ENCODE measurements around the gene DNMBP.
"Not testable (repeated sequence)": the region's sequence is repeated elsewhere in the genome, so short reads cannot be mapped to it uniquely, and the experiment has no call there.

DNA sequence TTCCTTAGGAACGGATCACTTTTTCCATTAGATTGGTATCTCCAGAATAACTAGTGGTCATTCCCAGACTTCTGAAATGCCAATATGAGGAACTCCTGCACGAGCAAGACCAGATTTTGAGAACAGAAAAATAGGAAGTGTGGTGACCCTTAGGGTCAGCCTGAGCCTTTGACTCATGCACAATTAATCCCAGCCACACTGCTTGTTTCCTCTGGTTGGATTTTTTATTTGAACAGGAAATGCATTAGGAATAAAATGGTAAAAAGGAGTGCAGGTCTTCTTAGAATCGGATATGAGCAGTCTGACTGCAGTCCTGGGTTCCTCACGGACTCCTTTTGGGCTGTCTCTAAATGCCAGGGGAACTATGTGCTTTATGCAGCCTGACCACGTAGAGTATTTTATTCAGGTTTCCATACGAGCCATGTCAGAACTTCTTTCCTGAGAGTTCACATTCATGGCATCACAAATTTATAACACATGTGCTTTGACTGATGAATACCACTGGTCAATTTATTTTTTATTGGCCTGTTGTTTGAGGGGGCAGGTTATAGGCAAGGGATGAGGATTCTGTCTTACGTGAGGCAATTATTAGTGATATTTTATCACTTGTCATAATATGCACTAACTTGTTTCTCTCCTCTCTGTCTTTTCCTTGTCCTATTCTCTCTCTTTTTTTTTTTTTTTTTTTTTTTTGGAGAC is 46.1 kb downstream of the DNMBP start:
- TF ChIP-seq, protein P1, sequence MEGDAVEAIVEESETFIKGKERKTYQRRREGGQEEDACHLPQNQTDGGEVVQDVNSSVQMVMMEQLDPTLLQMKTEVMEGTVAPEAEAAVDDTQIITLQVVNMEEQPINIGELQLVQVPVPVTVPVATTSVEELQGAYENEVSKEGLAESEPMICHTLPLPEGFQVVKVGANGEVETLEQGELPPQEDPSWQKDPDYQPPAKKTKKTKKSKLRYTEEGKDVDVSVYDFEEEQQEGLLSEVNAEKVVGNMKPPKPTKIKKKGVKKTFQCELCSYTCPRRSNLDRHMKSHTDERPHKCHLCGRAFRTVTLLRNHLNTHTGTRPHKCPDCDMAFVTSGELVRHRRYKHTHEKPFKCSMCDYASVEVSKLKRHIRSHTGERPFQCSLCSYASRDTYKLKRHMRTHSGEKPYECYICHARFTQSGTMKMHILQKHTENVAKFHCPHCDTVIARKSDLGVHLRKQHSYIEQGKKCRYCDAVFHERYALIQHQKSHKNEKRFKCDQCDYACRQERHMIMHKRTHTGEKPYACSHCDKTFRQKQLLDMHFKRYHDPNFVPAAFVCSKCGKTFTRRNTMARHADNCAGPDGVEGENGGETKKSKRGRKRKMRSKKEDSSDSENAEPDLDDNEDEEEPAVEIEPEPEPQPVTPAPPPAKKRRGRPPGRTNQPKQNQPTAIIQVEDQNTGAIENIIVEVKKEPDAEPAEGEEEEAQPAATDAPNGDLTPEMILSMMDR (IDR thresholded peaks at IDR 0.05), result not testable (repeated sequence)
- TF ChIP-seq, protein P2, sequence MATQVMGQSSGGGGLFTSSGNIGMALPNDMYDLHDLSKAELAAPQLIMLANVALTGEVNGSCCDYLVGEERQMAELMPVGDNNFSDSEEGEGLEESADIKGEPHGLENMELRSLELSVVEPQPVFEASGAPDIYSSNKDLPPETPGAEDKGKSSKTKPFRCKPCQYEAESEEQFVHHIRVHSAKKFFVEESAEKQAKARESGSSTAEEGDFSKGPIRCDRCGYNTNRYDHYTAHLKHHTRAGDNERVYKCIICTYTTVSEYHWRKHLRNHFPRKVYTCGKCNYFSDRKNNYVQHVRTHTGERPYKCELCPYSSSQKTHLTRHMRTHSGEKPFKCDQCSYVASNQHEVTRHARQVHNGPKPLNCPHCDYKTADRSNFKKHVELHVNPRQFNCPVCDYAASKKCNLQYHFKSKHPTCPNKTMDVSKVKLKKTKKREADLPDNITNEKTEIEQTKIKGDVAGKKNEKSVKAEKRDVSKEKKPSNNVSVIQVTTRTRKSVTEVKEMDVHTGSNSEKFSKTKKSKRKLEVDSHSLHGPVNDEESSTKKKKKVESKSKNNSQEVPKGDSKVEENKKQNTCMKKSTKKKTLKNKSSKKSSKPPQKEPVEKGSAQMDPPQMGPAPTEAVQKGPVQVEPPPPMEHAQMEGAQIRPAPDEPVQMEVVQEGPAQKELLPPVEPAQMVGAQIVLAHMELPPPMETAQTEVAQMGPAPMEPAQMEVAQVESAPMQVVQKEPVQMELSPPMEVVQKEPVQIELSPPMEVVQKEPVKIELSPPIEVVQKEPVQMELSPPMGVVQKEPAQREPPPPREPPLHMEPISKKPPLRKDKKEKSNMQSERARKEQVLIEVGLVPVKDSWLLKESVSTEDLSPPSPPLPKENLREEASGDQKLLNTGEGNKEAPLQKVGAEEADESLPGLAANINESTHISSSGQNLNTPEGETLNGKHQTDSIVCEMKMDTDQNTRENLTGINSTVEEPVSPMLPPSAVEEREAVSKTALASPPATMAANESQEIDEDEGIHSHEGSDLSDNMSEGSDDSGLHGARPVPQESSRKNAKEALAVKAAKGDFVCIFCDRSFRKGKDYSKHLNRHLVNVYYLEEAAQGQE (IDR thresholded peaks at IDR 0.05; ENCODE audit: insufficient read depth in 1 of 2, low read depth in 2 of 2, low read length in 1 of 2), result not testable (repeated sequence)
- not testable (repeated sequence) for TF ChIP-seq SIN3A (IDR thresholded peaks at IDR 0.05; ENCODE audit: borderline replicate concordance, insufficient read depth, low read depth, low read length)

All from Panc1 (cell line).